H1 (cell line): Measurements from ENCODE around the gene EPB41L4B. TPM values are rescaled to one million over a fixed set of nuclear protein-coding genes. Genes with fewer than 3 reads are reported as not detected.

Experiments
- CBX8 ChIP-seq: fragments of 300-800, 300-1000 bp; sonication (generic); IDR thresholded peaks from 2 replicates; pipeline ENCODE4 v1.7.1; 2016; ENCODE audit warnings: low read depth, low read length, borderline replicate concordance
- CEBPB ChIP-seq: IDR thresholded peaks from 2 replicates; pipeline ENCODE4 v1.6.1; 2012; ENCODE audit warnings: low read depth, low read length
- KDM4A ChIP-seq: IDR thresholded peaks from one replicate; pipeline ENCODE4 v1.7.1; 2012; ENCODE audit warnings: low read depth, mild to moderate bottlenecking, moderate library complexity, low read length, inconsistent platforms; ENCODE audit not compliant: severe bottlenecking
- MAFK ChIP-seq: IDR thresholded peaks from 2 replicates; pipeline ENCODE4 v1.6.1; 2012; ENCODE audit warnings: low read depth, mild to moderate bottlenecking, improper control_type of control experiment, low read length
- NANOG ChIP-seq: IDR thresholded peaks from 2 replicates; pipeline ENCODE4 v1.6.1; 2011; ENCODE audit warnings: low read length, low read depth, mild to moderate bottlenecking, inconsistent platforms; ENCODE audit not compliant: insufficient read depth, poor library complexity, severe bottlenecking
- RNF2 ChIP-seq: fragments of 200-900, 300-1000 bp; sonication (generic); IDR thresholded peaks from 2 replicates; pipeline ENCODE4 v1.7.1; 2016; ENCODE audit warnings: borderline replicate concordance, low read depth, mild to moderate bottlenecking, antibody characterized with exemption, low read length; ENCODE audit not compliant: poor library complexity, severe bottlenecking; ENCODE audit errors: missing control alignments
- SIX5 ChIP-seq: IDR thresholded peaks from 2 replicates; pipeline ENCODE4 v1.6.1; 2011; ENCODE audit warnings: mild to moderate bottlenecking, low read depth, low read length
- USF2 ChIP-seq: IDR thresholded peaks from 2 replicates; pipeline ENCODE4 v1.6.1; 2011; ENCODE audit warnings: low read length, improper control_type of control experiment
- polyA plus RNA-seq, 7 experiments: library from polyadenylated mRNA; depleted of rRNA in 3 of 7; stranded (reverse) in 5 of 7; unstranded in 2 of 7; fragments of >200 nt in 5 of 7; fragments of 200-250 nt in 2 of 7; gene quantifications; 1 replicate in 5 of 7; 2 replicates in 1 of 7; 4 replicates in 1 of 7; pipeline versions ENCODE4 v1.2.1 to v1.2.3, GENCODE V29; 2011 to 2013; ENCODE audit warnings: missing spikeins in 2 of 7, mixed read lengths in 2 of 7
- total RNA-seq: library from RNA; stranded (reverse); fragmentation: NEBNext Ultra II Directional; extraction: Animal tissue kit (Norgen Biotek cat#: 25700); gene quantifications from 2 replicates; pipeline ENCODE4 v1.2.1, GENCODE V29; 2021

EPB41L4B gene
- total and polyA plus RNA-seq, 2 of the 8 experiments (the other 6 are each of a cell fraction or from before 2014, with no cell fraction given), result 11.9 to 25.0 TPM

- no peak for TF ChIP-seq USF2
- TF ChIP-seq SIX5, result no peak
- TF ChIP-seq MAFK, result no peak
- no peak for TF ChIP-seq CBX8
- no peak for TF ChIP-seq CEBPB
- TF ChIP-seq KDM4A, result no peak
- no peak for TF ChIP-seq NANOG
- no peak for TF ChIP-seq RNF2
These were observed 171.1 kb downstream of the EPB41L4B start (continued) for GRCh38 chr9:109149722-109150121.
